GM12878 (cell line): Measurements from ENCODE around the gene ATP8B1. TPM values are rescaled to one million over a fixed set of nuclear protein-coding genes. Genes with fewer than 3 reads are reported as not detected.

Experiments
- ATAC-seq: fragments of 200-7000 bp; cut with Tn5 transposase; 3 replicates; pipeline ENCODE4 v1.9.1; 2020; ENCODE audit warnings: mild to moderate bottlenecking, moderate library complexity
- BruUV-seq: library from RNA; stranded (reverse); fragments of 400-500 nt; replicated peaks from 2 replicates; lab custom pipeline; 2021; lab: Mats Ljungman, UMichigan
- CTCF ChIA-PET: fragments of 300-600 bp; sonication (Branson Sonifier 250); formaldehyde crosslinking; extraction: SDS; loops from one replicate; lab custom pipeline; 2021; ENCODE audit warnings: inconsistent platforms; lab: Yijun Ruan, JAX
- POLR2A ChIA-PET: fragments of 350-600 bp; formaldehyde crosslinking; extraction: SDS; loops from one replicate; lab custom pipeline; 2021; ENCODE audit warnings: inconsistent platforms; lab: Charles Lee
- RAD21 ChIA-PET: fragments of 300-600 bp; sonication (Branson Sonifier 250); formaldehyde crosslinking; loops from one replicate; lab custom pipeline; 2023; ENCODE audit warnings: antibody characterized with exemption; ENCODE audit not compliant: unreplicated experiment; lab: Charles Lee
- SMC1A ChIA-PET: fragments of 300-600 bp; sonication (Branson Sonifier 250); formaldehyde crosslinking; loops from one replicate; lab custom pipeline; 2023; ENCODE audit not compliant: unreplicated experiment, uncharacterized antibody; lab: Charles Lee
- DNase-seq: peaks from one replicate; pipeline ENCODE4 v3.0.0-alpha.2; 2011; ENCODE audit warnings: low read depth, low spot score
- FAIRE-seq: peaks from 3 replicates; lab custom pipeline; 2011; peaks lifted over from hg19 to GRCh38; lab: Jason Lieb, UNC
- H2AFZ ChIP-seq: 2 replicates; pipeline ENCODE4 v1.6.0; 2011; ENCODE audit warnings: low read depth, low read length, control low read depth; ENCODE audit not compliant: control insufficient read depth
- H3K27ac ChIP-seq: 2 replicates; pipeline ENCODE4 v1.5.1; 2011; ENCODE audit warnings: control low read depth; ENCODE audit not compliant: control insufficient read depth, insufficient read depth
- H3K27me3 ChIP-seq, 2 experiments: replicated peaks in 1 of 2; 2 replicates each; pipeline versions ENCODE4 v1.6.0 to v1.6.1; 2011; ENCODE audit warnings: low read length in 1 of 2; ENCODE audit not compliant: control insufficient read depth in 2 of 2, insufficient read depth in 2 of 2
- H3K36me3 ChIP-seq, 2 experiments: 2 replicates each; pipeline ENCODE4 v1.5.1; 2011; ENCODE audit warnings: low read length in 1 of 2; ENCODE audit not compliant: control insufficient read depth in 2 of 2, insufficient read depth in 2 of 2
- H3K4me1 ChIP-seq: 2 replicates; pipeline ENCODE4 v1.6.1; 2011; ENCODE audit warnings: mild to moderate bottlenecking, low read length, moderate library complexity, mixed read lengths; ENCODE audit not compliant: control insufficient read depth, insufficient read depth
- H3K4me2 ChIP-seq: 2 replicates; pipeline ENCODE4 v1.6.0; 2011; ENCODE audit warnings: control low read depth; ENCODE audit not compliant: control insufficient read depth, insufficient read depth
- H3K4me3 ChIP-seq: fragments of 200-600 bp; sonication (generic); 2 replicates; pipeline ENCODE4 v1.5.1; 2016
- H3K79me2 ChIP-seq: 2 replicates; pipeline ENCODE4 v1.6.0; 2011; ENCODE audit warnings: low read length; ENCODE audit not compliant: control insufficient read depth, insufficient read depth
- H3K9ac ChIP-seq: 2 replicates; pipeline ENCODE4 v1.8.0; 2011; ENCODE audit warnings: low read length, control low read depth, mixed read lengths; ENCODE audit not compliant: control insufficient read depth, insufficient read depth
- H3K9me3 ChIP-seq: replicated peaks from 3 replicates; pipeline ENCODE4 v1.5.1; 2011; ENCODE audit warnings: mild to moderate bottlenecking, low read length; ENCODE audit not compliant: control insufficient read depth, insufficient read depth
- H4K20me1 ChIP-seq: 2 replicates; pipeline ENCODE4 v1.6.0; 2011; ENCODE audit not compliant: control insufficient read depth, insufficient read depth
- BHLHE40 ChIP-seq, 2 experiments: fragments of 450-650 bp in 1 of 2; IDR thresholded peaks; 2 replicates each; pipeline ENCODE4 v1.6.1; 2011 to 2017; ENCODE audit warnings: low read depth in 2 of 2, borderline replicate concordance in 1 of 2, improper control_type of control experiment in 1 of 2, low read length in 1 of 2, mild to moderate bottlenecking in 1 of 2
- MAX ChIP-seq: IDR thresholded peaks from 2 replicates; pipeline ENCODE4 v1.6.1; 2012; ENCODE audit warnings: low read depth, low read length, improper control_type of control experiment
- MLLT1 ChIP-seq: fragments of 450-650 bp; IDR thresholded peaks from 2 replicates; pipeline ENCODE4 v1.6.1; 2016; ENCODE audit warnings: mild to moderate bottlenecking
- MTA3 ChIP-seq: IDR thresholded peaks from 2 replicates; pipeline ENCODE4 v1.6.1; 2012; ENCODE audit warnings: low read length, inconsistent platforms, borderline replicate concordance
- MXI1 ChIP-seq: fragments of 150-350 bp; IDR thresholded peaks from 2 replicates; pipeline ENCODE4 v1.6.1; 2011; ENCODE audit warnings: low read depth, mild to moderate bottlenecking, inconsistent platforms, low read length, improper control_type of control experiment
- MYC ChIP-seq: IDR thresholded peaks from 2 replicates; pipeline ENCODE4 v1.6.1; 2011; ENCODE audit warnings: mild to moderate bottlenecking, low read length, moderate library complexity, inconsistent platforms; ENCODE audit not compliant: insufficient read depth, insufficient replicate concordance, insufficient read length, severe bottlenecking
- NR2C1 ChIP-seq: fragments of 450-650 bp; IDR thresholded peaks from 2 replicates; pipeline ENCODE4 v1.6.1; 2017; ENCODE audit warnings: antibody characterized with exemption, mild to moderate bottlenecking, moderate library complexity
- PML ChIP-seq: IDR thresholded peaks from 2 replicates; pipeline ENCODE4 v1.6.1; 2012; ENCODE audit warnings: low read length, inconsistent platforms
- RCOR1 ChIP-seq: conservative IDR thresholded peaks from 2 replicates; pipeline ENCODE4 v1.6.1; 2012; ENCODE audit warnings: low read depth, low read length, improper control_type of control experiment
- RELA ChIP-seq: fragments of 450-650 bp; IDR thresholded peaks from 2 replicates; pipeline ENCODE4 v1.8.0; 2014; ENCODE audit warnings: borderline replicate concordance; ENCODE audit not compliant: partially characterized antibody
- SIX5 ChIP-seq: IDR thresholded peaks from 2 replicates; pipeline ENCODE4 v1.6.1; 2011; ENCODE audit warnings: mild to moderate bottlenecking, low read depth, low read length, moderate library complexity; ENCODE audit not compliant: severe bottlenecking
- TAF1 ChIP-seq: IDR thresholded peaks from 2 replicates; pipeline ENCODE4 v1.6.1; 2011; ENCODE audit warnings: mild to moderate bottlenecking, low read depth, low read length, borderline replicate concordance
- TCF7 ChIP-seq: IDR thresholded peaks from 2 replicates; pipeline ENCODE4 v1.6.1; 2014; ENCODE audit warnings: antibody characterized with exemption, borderline replicate concordance
- ZNF687 ChIP-seq: fragments of 450-650 bp; IDR thresholded peaks from 2 replicates; pipeline ENCODE4 v1.6.1; 2017; ENCODE audit warnings: mild to moderate bottlenecking, moderate library complexity
- ZSCAN29 ChIP-seq: fragments of 450-650 bp; IDR thresholded peaks from 2 replicates; pipeline ENCODE4 v1.6.1; 2017; ENCODE audit warnings: mild to moderate bottlenecking, moderate library complexity
- WGBS: methylation state at CpG from one replicate; pipeline ENCODE4 v1.1.6; 2016; ENCODE audit warnings: low lambda C conversion rate; ENCODE audit not compliant: insufficient replicate concordance, insufficient coverage; ENCODE audit errors: missing lambda C conversion rate; 5-methylcytosine and 5-hydroxymethylcytosine counted together
- in situ Hi-C: fragments of 300-500 bp; cut with MboI; formaldehyde crosslinking; loops from 9 replicates; pipeline ENCODE4 v1.14.3; 2018; ENCODE audit warnings: mixed read lengths
- intact Hi-C: fragments of 100-400 bp; cut with micrococcal nuclease; formaldehyde crosslinking; loops from one replicate; pipeline ENCODE4 v1.14.2; 2022; ENCODE audit not compliant: unreplicated experiment
- polyA plus RNA-seq, 11 experiments: library from polyadenylated mRNA; depleted of rRNA in 4 of 11; unstranded in 6 of 11; stranded (reverse) in 5 of 11; fragments of >200 nt; fragmentation: Nextera tagmentation in 4 of 11; fragmentation: Illumina TruSeq in 1 of 11; extraction: Ambion mirVana in 4 of 11; extraction: Trizol in 1 of 11; gene quantifications; 1 replicate in 1 of 11; 2 replicates in 10 of 11; pipeline versions ENCODE4 v1.2.1 to v1.2.3, GENCODE V29; 2011 to 2016; ENCODE audit warnings: inconsistent platforms in 2 of 11, missing spikeins in 2 of 11, low read depth in 1 of 11
- total RNA-seq, 4 experiments: library from RNA; depleted of rRNA in 3 of 4; stranded (reverse); fragments of >200 nt in 3 of 4; fragmentation: Illumina TruSeq in 1 of 4; extraction: Trizol in 1 of 4; gene quantifications; 2 replicates each; pipeline versions ENCODE4 v1.2.1 to v1.2.3, GENCODE V29; 2013 to 2021

Gene ATP8B1
- total and polyA plus RNA-seq, 10 of the 15 experiments (the other 5 are each of a cell fraction or from before 2014, with no cell fraction given), result 0.03 to 0.37 (median 0.11) TPM

- Histone ChIP-seq H3K4me2 (peak overlapping the region; percentile 92), H3K9me3 (no peaks in the 10 kb centered on the region), H3K9ac (peak overlapping the region; percentile 81), H3K4me1 (peaks cover 6% of the 10 kb centered on the region), H4K20me1 (no peaks in the 10 kb centered on the region), H3K79me2 (no peaks in the 10 kb centered on the region; the same call in 1 of the 2 replicates), H2AFZ (peak overlapping the region; percentile 98), H3K36me3 (no peaks in the 10 kb centered on the region), H3K27me3 (no peaks in the 10 kb centered on the region), H3K27ac (peak overlapping the region; percentile 87), H3K4me3 (peak overlapping the region; percentile 90)
- BruUV-seq, result TSS peak; percentile 90
- ChIA-PET CTCF (interaction anchor here (0.9 to 3.6 kb wide), 16 partner anchors 8 to 927 kb away, joined by 3 to 15 read pairs (median 5); partner anchors contain the start of genes FECH and NARS1), POLR2A (interaction anchor here (0.6 to 1.0 kb wide), 2 partner anchors 8 to 225 kb away, joined by 3 to 5 read pairs; partner anchors contain the start of gene NARS1), RAD21 (interaction anchor here (0.9 to 2.5 kb wide), 15 partner anchors 8 to 492 kb away, joined by 3 to 14 read pairs (median 4); partner anchors contain the start of genes NARS1 and NEDD4L), SMC1A (interaction anchor here (0.7 to 3.1 kb wide), 16 partner anchors 9 to 548 kb away, joined by 3 to 24 read pairs (median 4); partner anchors contain the start of gene NARS1)
- intact Hi-C loops (loop anchor here (1.0 to 10.0 kb wide), 8 partner anchors 9 to 485 kb away; partner anchors contain the start of genes NARS1 and NEDD4L), in situ Hi-C loops (loop anchor here (25.0 kb wide), 1 partner anchor 207 kb away; no protein-coding TSS in a partner anchor)
- FAIRE-seq (peak; percentile 95), DNase-seq (peak; percentile 65), ATAC-seq (peak; percentile 93)
- WGBS, result 1% methylated on average over 46 of the region's 52 CpGs
- TF ChIP-seq MYC, result peak; percentile 62
- 0 out of 2 replicates have a peak, but pooled peaks have one; percentile 20 for TF ChIP-seq MXI1
- peak in 1 of 2 experiments; percentile 49; a peak in 1 of 4 replicates for TF ChIP-seq BHLHE40 (IDR thresholded peaks at IDR 0.05; ENCODE audit: borderline replicate concordance in 1 of 2, low read depth in 2 of 2, low read length in 1 of 2)
- peak; percentile 36; the same call in 1 of the 2 replicates for TF ChIP-seq TAF1
- TF ChIP-seq TCF7, result peak; percentile 78; the same call in 1 of the 2 replicates
- TF ChIP-seq RCOR1, result peak; percentile 78; the same call in 1 of the 2 replicates
- TF ChIP-seq MTA3, result no peak
- peak; percentile 61 for TF ChIP-seq MLLT1
- peak; percentile 64 for TF ChIP-seq RELA
- TF ChIP-seq ZNF687, result peak; percentile 66
- TF ChIP-seq PML, result no peak
- TF ChIP-seq SIX5, result peak; percentile 90
- no peak for TF ChIP-seq ZSCAN29
- peak; percentile 94 for TF ChIP-seq MAX
- TF ChIP-seq NR2C1, result peak; percentile 90
These were observed 172.9 kb downstream of the ATP8B1 start for GRCh38 chr18:57630002-57630753.
